ENCODE measurements around the gene LHX6. TPM values are rescaled to one million over a fixed set of nuclear protein-coding genes. Genes with fewer than 3 reads are reported as not detected.

The LHX6 gene
- total RNA-seq, 1 experiment from 2014 or later: 1.8 TPM

DNA sequence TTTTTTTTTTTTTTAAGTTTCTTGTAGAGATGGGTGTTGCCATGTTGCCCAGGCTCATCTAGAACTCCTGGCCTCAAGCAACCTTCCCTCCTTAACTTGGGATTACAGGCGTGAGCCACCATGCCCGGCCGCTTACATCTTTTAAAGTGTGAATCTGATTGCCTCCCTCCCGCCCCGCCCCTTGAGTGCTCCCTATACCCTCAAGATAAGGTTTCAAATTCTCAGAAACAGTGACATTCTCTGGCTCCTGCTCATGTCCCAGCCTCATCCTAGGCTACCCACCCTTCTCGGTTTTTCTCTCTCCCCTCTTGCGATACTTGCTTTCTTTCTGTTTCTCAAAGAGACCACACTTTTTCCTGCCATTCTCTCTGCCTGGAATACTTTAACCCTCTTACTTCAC is 56.6 kb downstream of the LHX6 start:
- H3K4me1 ChIP-seq (ENCODE audit: insufficient read depth, low read length): no peaks in the 10 kb centered on the region
- H3K23me2 ChIP-seq (ENCODE audit: insufficient read length, low read depth, low read length, poor library complexity, severe bottlenecking): no peaks in the 10 kb centered on the region
- TF ChIP-seq, protein P1, sequence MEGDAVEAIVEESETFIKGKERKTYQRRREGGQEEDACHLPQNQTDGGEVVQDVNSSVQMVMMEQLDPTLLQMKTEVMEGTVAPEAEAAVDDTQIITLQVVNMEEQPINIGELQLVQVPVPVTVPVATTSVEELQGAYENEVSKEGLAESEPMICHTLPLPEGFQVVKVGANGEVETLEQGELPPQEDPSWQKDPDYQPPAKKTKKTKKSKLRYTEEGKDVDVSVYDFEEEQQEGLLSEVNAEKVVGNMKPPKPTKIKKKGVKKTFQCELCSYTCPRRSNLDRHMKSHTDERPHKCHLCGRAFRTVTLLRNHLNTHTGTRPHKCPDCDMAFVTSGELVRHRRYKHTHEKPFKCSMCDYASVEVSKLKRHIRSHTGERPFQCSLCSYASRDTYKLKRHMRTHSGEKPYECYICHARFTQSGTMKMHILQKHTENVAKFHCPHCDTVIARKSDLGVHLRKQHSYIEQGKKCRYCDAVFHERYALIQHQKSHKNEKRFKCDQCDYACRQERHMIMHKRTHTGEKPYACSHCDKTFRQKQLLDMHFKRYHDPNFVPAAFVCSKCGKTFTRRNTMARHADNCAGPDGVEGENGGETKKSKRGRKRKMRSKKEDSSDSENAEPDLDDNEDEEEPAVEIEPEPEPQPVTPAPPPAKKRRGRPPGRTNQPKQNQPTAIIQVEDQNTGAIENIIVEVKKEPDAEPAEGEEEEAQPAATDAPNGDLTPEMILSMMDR (conservative IDR thresholded peaks at IDR 0.05): no peak
- H3T11ph ChIP-seq (ENCODE audit: low read length): no peak overlapping the region
- no peak overlapping the region for H2BK120ac ChIP-seq (ENCODE audit: low read depth, low read length, poor library complexity, severe bottlenecking)
- no peak overlapping the region for H3K4ac ChIP-seq (ENCODE audit: low read depth, low read length)
- Mint-ChIP-seq H3K9me3 (peaks cover 4% of the 10 kb centered on the region in 2 experiments; a peak in 2 of 5 replicates), H3K4me1 (peaks cover 0 to 3% of the 10 kb centered on the region in 2 experiments; a peak in 1 of 4 replicates), H3K4me3 (no peak overlapping the region), H3K27me3 (ENCODE audit: low read depth) (peaks cover 20% of the 10 kb centered on the region), H3K27ac (no peak overlapping the region), H3K36me3 (ENCODE audit: insufficient read depth in 1 of 3, low read depth in 3 of 3) (no peaks in the 10 kb centered on the region; a peak in 1 of 7 replicates)
- H3K27ac ChIP-seq (ENCODE audit: insufficient read length, low read depth, low read length): no peak overlapping the region
- H3K9ac ChIP-seq (ENCODE audit: extremely low read depth, insufficient read length, low read length): no peak overlapping the region
- DNase-seq: no peak
- H4K20me1 ChIP-seq (ENCODE audit: control insufficient read depth, insufficient read depth, insufficient read length): no peaks in the 10 kb centered on the region
- no peak overlapping the region for H2BK15ac ChIP-seq (ENCODE audit: low read depth, low read length)
- no peak overlapping the region for H3K18ac ChIP-seq (ENCODE audit: insufficient read length, low read depth, low read length)
- H2BK5ac ChIP-seq (ENCODE audit: insufficient read length, low read length): no peak overlapping the region
- WGBS (ENCODE audit: extremely low coverage, insufficient read length, low lambda C conversion rate): no CpG with 5 or more reads among the region's 7 CpGs
- no peak overlapping the region for H2BK12ac ChIP-seq (ENCODE audit: insufficient read length, low read depth, low read length)
- no peaks in the 10 kb centered on the region for H3K79me1 ChIP-seq (ENCODE audit: insufficient read depth, low read depth, low read length, poor library complexity, severe bottlenecking)
- no peak overlapping the region for H4K5ac ChIP-seq (ENCODE audit: insufficient read length, low read depth, low read length)
- H3K9me3 ChIP-seq (ENCODE audit: control insufficient read depth, low read depth, low read length): no peaks in the 10 kb centered on the region
- H4K8ac ChIP-seq (replicated peaks; ENCODE audit: insufficient read length, low read depth, low read length): no peak overlapping the region
- no peak overlapping the region for H2AK5ac ChIP-seq (ENCODE audit: insufficient read length, low read length)
- H4K91ac ChIP-seq (ENCODE audit: insufficient read length, low read depth, low read length): no peak overlapping the region
- no peaks in the 10 kb centered on the region for H3K27me3 ChIP-seq (ENCODE audit: insufficient read depth, low read length)
- H2BK20ac ChIP-seq (ENCODE audit: low read depth, low read length, poor library complexity, severe bottlenecking): no peak overlapping the region
- no peak overlapping the region for H2AFZ ChIP-seq (ENCODE audit: low read length)
- H3K23ac ChIP-seq (ENCODE audit: insufficient read length, low read depth, low read length): no peak overlapping the region
- no peak overlapping the region for H3K4me2 ChIP-seq (ENCODE audit: insufficient read depth, insufficient read length, low read length)
- no peak overlapping the region for H3K14ac ChIP-seq (ENCODE audit: insufficient read depth, low read length)
- no peak overlapping the region for H3K56ac ChIP-seq (ENCODE audit: insufficient read length, low read depth, low read length)
- no peaks in the 10 kb centered on the region for H3K79me2 ChIP-seq (ENCODE audit: insufficient read depth, low read length)

Measured in H9 (cell line).